HEK293T (cell line): ENCODE measurements around the gene KCNK5.

Experiments
- ARNT ChIP-seq: fragments of 450-650 bp; IDR thresholded peaks from 2 replicates; pipeline ENCODE4 v1.6.1; 2017; ENCODE audit warnings: mild to moderate bottlenecking
- BHLHE40 ChIP-seq: fragments of 450-650 bp; IDR thresholded peaks from 2 replicates; pipeline ENCODE4 v1.6.1; 2016; ENCODE audit warnings: mild to moderate bottlenecking, moderate library complexity, borderline replicate concordance
- CTBP1 ChIP-seq: fragments of 450-650 bp; IDR thresholded peaks from 2 replicates; pipeline ENCODE4 v1.6.1; 2016; ENCODE audit warnings: borderline replicate concordance
- ELF4 ChIP-seq: fragments of 450-650 bp; IDR thresholded peaks from 2 replicates; pipeline ENCODE4 v1.6.1; 2017; ENCODE audit warnings: antibody characterized with exemption
- FOXA1 ChIP-seq: fragments of 450-650 bp; IDR thresholded peaks from 2 replicates; pipeline ENCODE4 v1.6.1; 2016; ENCODE audit warnings: mild to moderate bottlenecking
- FOXK2 ChIP-seq: fragments of 450-650 bp; IDR thresholded peaks from 2 replicates; pipeline ENCODE4 v1.6.1; 2016; ENCODE audit warnings: mild to moderate bottlenecking
- FOXM1 ChIP-seq: fragments of 450-650 bp; IDR thresholded peaks from 2 replicates; pipeline ENCODE4 v1.6.1; 2017; ENCODE audit warnings: mild to moderate bottlenecking, borderline replicate concordance
- HDGF ChIP-seq: fragments of 450-650 bp; IDR thresholded peaks from 2 replicates; pipeline ENCODE4 v1.6.1; 2017; ENCODE audit warnings: antibody characterized with exemption, borderline replicate concordance
- LEF1 ChIP-seq: fragments of 450-650 bp; IDR thresholded peaks from 2 replicates; pipeline ENCODE4 v1.6.1; 2017; ENCODE audit warnings: mild to moderate bottlenecking, borderline replicate concordance
- NFRKB ChIP-seq: fragments of 450-650 bp; IDR thresholded peaks from 2 replicates; pipeline ENCODE4 v1.6.1; 2016; ENCODE audit warnings: mild to moderate bottlenecking, moderate library complexity
- SP1 ChIP-seq: fragments of 450-650 bp; IDR thresholded peaks from 2 replicates; pipeline ENCODE4 v1.6.1; 2017
- SUZ12 ChIP-seq: fragments of 450-650 bp; IDR thresholded peaks from 2 replicates; pipeline ENCODE4 v1.6.1; 2016; ENCODE audit warnings: mild to moderate bottlenecking
- TARDBP ChIP-seq: fragments of 450-650 bp; IDR thresholded peaks from 2 replicates; pipeline ENCODE4 v1.6.1; 2016
- TF ChIP-seq, protein P1 (sequence below): fragments of 450-650 bp; IDR thresholded peaks from 2 replicates; pipeline ENCODE4 v1.6.1; 2016

DNA sequence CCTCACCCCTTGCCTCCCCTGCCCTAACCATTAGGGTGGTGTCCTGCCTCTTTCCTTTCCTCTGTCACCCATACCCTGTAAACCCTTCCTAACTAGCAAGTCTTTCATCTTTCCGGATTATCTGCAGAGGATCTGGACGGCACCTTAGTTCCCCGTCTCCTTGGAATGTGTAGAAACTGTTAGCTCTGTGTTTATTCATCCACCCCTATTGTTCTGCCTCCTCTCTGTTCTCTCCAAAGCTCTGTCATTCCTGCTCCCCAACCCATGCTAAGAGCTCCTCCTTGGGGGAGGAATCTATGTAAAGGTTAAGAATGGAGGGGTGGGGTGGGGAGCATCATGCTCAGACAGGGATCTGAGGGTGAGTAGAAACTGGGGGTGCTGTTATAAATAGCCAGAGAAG, 39.4 kb upstream of the KCNK5 start:
- TF ChIP-seq HDGF (no peak), SP1 (no peak), NFRKB (no peak), FOXM1 (no peak), LEF1 (no peak), ELF4 (no peak), FOXK2 (no peak), ARNT (no peak), FOXA1 (no peak), BHLHE40 (no peak), TARDBP (no peak), SUZ12 (no peak), CTBP1 (no peak)
- TF ChIP-seq, protein P1, sequence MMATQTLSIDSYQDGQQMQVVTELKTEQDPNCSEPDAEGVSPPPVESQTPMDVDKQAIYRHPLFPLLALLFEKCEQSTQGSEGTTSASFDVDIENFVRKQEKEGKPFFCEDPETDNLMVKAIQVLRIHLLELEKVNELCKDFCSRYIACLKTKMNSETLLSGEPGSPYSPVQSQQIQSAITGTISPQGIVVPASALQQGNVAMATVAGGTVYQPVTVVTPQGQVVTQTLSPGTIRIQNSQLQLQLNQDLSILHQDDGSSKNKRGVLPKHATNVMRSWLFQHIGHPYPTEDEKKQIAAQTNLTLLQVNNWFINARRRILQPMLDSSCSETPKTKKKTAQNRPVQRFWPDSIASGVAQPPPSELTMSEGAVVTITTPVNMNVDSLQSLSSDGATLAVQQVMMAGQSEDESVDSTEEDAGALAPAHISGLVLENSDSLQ = no peak
